Vagina (tissue), 2 donors: ENCODE data around the gene LRP11. TPM values are rescaled to one million over a fixed set of nuclear protein-coding genes. Genes with fewer than 3 reads are reported as not detected.

Experiments used
- DNase-seq, 2 donors: peaks; one replicate each; pipeline ENCODE4 v3.0.0-alpha.2; 2017; ENCODE audit errors: extremely low spot score in 2 of 2
- H3K27ac ChIP-seq: fragments of 200-600 bp; sonication (generic); one replicate; pipeline ENCODE4 v1.5.1; 2019
- H3K27me3 ChIP-seq: fragments of 200-600 bp; sonication (generic); one replicate; pipeline ENCODE4 v1.5.1; 2019
- H3K36me3 ChIP-seq, 2 donors: fragments of 200-600 bp; sonication (generic); one replicate each; pipeline ENCODE4 v1.5.1; 2017 to 2019
- H3K4me1 ChIP-seq: fragments of 200-600 bp; sonication (generic); one replicate; pipeline ENCODE4 v1.5.1; 2019
- H3K4me3 ChIP-seq, 2 donors: fragments of 200-600 bp; sonication (generic); 1 replicate in 1 of 2; 2 replicates in 1 of 2; pipeline ENCODE4 v1.5.1; 2016 to 2019
- H3K9me3 ChIP-seq: fragments of 200-600 bp; sonication (generic); one replicate; pipeline ENCODE4 v1.5.1; 2019
- CTCF ChIP-seq, 3 experiments: fragments of 450-650 bp in 2 of 3; fragments of 200-600 bp in 1 of 3; sonication (generic) in 1 of 3; IDR thresholded peaks; one replicate each; pipeline ENCODE4 v1.5.1; 2017 to 2019; ENCODE audit warnings: antibody characterized with exemption in 3 of 3, mild to moderate bottlenecking in 2 of 3, moderate library complexity in 2 of 3
- POLR2A ChIP-seq, 2 donors: fragments of 450-650 bp; IDR thresholded peaks; one replicate each; pipeline ENCODE4 v1.6.1; 2017; ENCODE audit warnings: antibody characterized with exemption in 2 of 2, mild to moderate bottlenecking in 2 of 2, moderate library complexity in 2 of 2
- POLR2AphosphoS5 ChIP-seq, 2 donors: sonication (generic); formaldehyde crosslinking; IDR thresholded peaks; one replicate each; pipeline ENCODE4 v1.9.0; 2017; ENCODE audit warnings: antibody characterized with exemption in 2 of 2, mild to moderate bottlenecking in 2 of 2, low read depth in 1 of 2; ENCODE audit not compliant: insufficient read depth in 1 of 2
- intact Hi-C: fragments of 100-400 bp; cut with DNase I; formaldehyde crosslinking; loops from one replicate; pipeline ENCODE4 v1.15.1; 2023
- total RNA-seq: library from RNA; depleted of rRNA; stranded (reverse); fragments of >200 nt; gene quantifications from one replicate; pipeline ENCODE4 v1.2.3, GENCODE V29; 2016

The LRP11 gene
- total RNA-seq, 1 donor from 2014 or later = 35.1 TPM

GRCh38 chr6:149821492-149821891 lies 42.7 kb downstream of the LRP11 start:
- Histone ChIP-seq H3K4me3 (no peak overlapping the region), H3K36me3 (peaks cover 0 to 18% of the 10 kb centered on the region in 2 donors), H3K27ac (no peak overlapping the region), H3K9me3 (no peaks in the 10 kb centered on the region), H3K27me3 (no peaks in the 10 kb centered on the region), H3K4me1 (no peaks in the 10 kb centered on the region)
- no peak for DNase-seq
- intact Hi-C loops = no loop called here
- TF ChIP-seq POLR2A (IDR thresholded peaks at IDR 0.05) = no peak
- no peak for TF ChIP-seq CTCF (IDR thresholded peaks at IDR 0.05)
- TF ChIP-seq POLR2AphosphoS5 (IDR thresholded peaks at IDR 0.05; ENCODE audit: insufficient read depth in 1 of 2, low read depth in 1 of 2) = no peak

- Histone ChIP-seq H3K27ac (no peak overlapping the region), H3K4me3 (no peak overlapping the region), H3K4me1 (no peaks in the 10 kb centered on the region), H3K27me3 (no peaks in the 10 kb centered on the region), H3K9me3 (no peaks in the 10 kb centered on the region), H3K36me3 (peaks cover 0 to 18% of the 10 kb centered on the region in 2 donors)
- TF ChIP-seq POLR2A (IDR thresholded peaks at IDR 0.05) = no peak
- no peak for TF ChIP-seq CTCF (IDR thresholded peaks at IDR 0.05)
- TF ChIP-seq POLR2AphosphoS5 (IDR thresholded peaks at IDR 0.05; ENCODE audit: insufficient read depth in 1 of 2, low read depth in 1 of 2) = no peak
- intact Hi-C loops = no loop called here
- no peak for DNase-seq
Observed at GRCh38 chr6:149820506-149820905, 43.7 kb downstream of the LRP11 start.

GRCh38 chr6:149815788-149816187 lies 48.4 kb downstream of the LRP11 start:
- Histone ChIP-seq H3K36me3 (no peaks in the 10 kb centered on the region), H3K27ac (no peak overlapping the region), H3K4me3 (no peak overlapping the region), H3K9me3 (no peaks in the 10 kb centered on the region), H3K27me3 (no peaks in the 10 kb centered on the region), H3K4me1 (no peaks in the 10 kb centered on the region)
- intact Hi-C loops = no loop called here
- no peak for TF ChIP-seq POLR2A (IDR thresholded peaks at IDR 0.05)
- DNase-seq = no peak

- no peak for DNase-seq
- Histone ChIP-seq H3K36me3 (no peaks in the 10 kb centered on the region), H3K27ac (no peak overlapping the region), H3K27me3 (no peaks in the 10 kb centered on the region), H3K4me1 (no peaks in the 10 kb centered on the region), H3K9me3 (no peaks in the 10 kb centered on the region), H3K4me3 (no peak overlapping the region)
- no peak for TF ChIP-seq POLR2A (IDR thresholded peaks at IDR 0.05)
- no peak for TF ChIP-seq CTCF (IDR thresholded peaks at IDR 0.05)
- TF ChIP-seq POLR2AphosphoS5 (IDR thresholded peaks at IDR 0.05; ENCODE audit: insufficient read depth in 1 of 2, low read depth in 1 of 2) = no peak
- intact Hi-C loops = no loop called here
Observed at GRCh38 chr6:149813351-149813750, 50.8 kb downstream of the LRP11 start.

- TF ChIP-seq POLR2A (IDR thresholded peaks at IDR 0.05) (no peak), POLR2AphosphoS5 (IDR thresholded peaks at IDR 0.05; ENCODE audit: insufficient read depth in 1 of 2, low read depth in 1 of 2) (no peak), CTCF (IDR thresholded peaks at IDR 0.05) (no peak)
- Histone ChIP-seq H3K36me3 (no peaks in the 10 kb centered on the region), H3K4me1 (no peaks in the 10 kb centered on the region), H3K9me3 (no peaks in the 10 kb centered on the region), H3K27ac (no peak overlapping the region), H3K27me3 (no peaks in the 10 kb centered on the region), H3K4me3 (no peak overlapping the region)
- no peak for DNase-seq
- intact Hi-C loops = no loop called here
Observed at GRCh38 chr6:149809798-149810197, 54.4 kb downstream of the LRP11 start.

GRCh38 chr6:149806127-149806526 lies 58.0 kb downstream of the LRP11 start:
- peaks cover 0 to 12% of the 10 kb centered on the region in 2 donors for H3K36me3 ChIP-seq

More at GRCh38 chr6:149806127-149806526, 58.0 kb downstream of the LRP11 start:
- no peaks in the 10 kb centered on the region for H3K27me3 ChIP-seq
- no peaks in the 10 kb centered on the region for H3K9me3 ChIP-seq
- no peak overlapping the region for H3K27ac ChIP-seq
- no peaks in the 10 kb centered on the region for H3K4me1 ChIP-seq
- DNase-seq = no peak
- H3K4me3 ChIP-seq = no peak overlapping the region
- TF ChIP-seq POLR2AphosphoS5 (IDR thresholded peaks at IDR 0.05; ENCODE audit: insufficient read depth in 1 of 2, low read depth in 1 of 2) (no peak), CTCF (IDR thresholded peaks at IDR 0.05) (no peak), POLR2A (IDR thresholded peaks at IDR 0.05) (no peak)
- intact Hi-C loops = no loop called here
